ENCODE results near the gene NLK.
"Not testable (repeated sequence)": the region's sequence is repeated elsewhere in the genome, so short reads cannot be mapped to it uniquely, and the experiment has no call there.

The NLK gene

DNA sequence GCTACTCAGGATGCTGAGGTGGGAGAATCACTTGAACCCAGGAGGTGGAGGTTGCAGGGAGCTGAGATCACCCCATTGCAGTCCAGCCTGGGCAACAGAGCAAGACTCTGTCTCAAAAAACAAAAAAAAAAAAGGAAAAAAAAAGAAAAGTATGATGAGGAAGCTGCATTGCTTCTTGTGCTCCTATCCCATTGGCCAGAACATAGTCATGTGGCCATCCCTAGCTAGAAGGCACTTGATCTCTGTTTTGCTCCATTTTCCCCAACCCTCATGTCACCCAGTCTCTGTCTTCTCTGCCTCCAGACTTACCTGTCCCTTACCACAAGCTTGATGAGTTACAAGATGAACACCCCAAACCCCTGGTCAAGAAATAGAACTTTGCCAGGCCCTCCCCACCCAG, 163.8 kb downstream of the NLK start:
- no peak for DNase-seq

DNA sequence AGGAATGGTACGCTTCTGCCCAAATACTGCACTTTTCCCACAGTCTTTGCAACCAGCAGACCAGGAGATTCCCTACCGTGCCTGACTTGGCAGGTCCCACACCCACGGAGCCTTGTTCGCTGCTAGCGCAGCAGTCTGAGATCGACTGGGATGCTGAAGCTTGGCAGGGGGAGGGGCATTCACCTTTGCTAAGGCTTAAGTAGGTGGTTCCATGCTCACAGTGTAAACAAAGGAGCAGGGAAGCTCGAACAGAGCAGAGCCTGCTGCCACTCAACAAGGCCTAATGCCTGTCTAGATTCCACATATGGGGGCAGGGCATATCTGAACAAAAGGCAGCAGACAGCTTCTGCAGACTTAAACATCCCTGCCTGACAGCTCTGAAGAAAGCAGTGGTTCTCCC, 169.3 kb downstream of the NLK start:
- DNase-seq: no peak

DNA sequence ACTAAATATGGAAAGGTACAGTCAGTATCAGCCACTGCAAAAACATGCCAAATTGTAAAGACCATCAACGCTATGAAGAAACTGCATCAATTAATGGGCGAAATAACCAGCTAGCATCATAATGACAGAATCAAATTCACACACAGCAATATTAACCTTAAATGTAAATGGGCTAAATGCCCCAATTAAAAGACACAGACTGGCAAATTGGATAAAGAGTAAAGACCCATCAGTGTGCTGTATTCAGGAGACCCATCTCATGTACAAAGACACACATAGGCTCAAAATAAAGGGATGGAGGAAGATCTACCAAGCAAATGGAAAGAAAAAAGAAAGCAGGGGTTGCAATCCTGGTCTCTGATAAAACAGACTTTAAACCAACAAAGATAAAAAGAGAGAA, 171.1 kb downstream of the NLK start:
- not testable (repeated sequence) for DNase-seq

DNA sequence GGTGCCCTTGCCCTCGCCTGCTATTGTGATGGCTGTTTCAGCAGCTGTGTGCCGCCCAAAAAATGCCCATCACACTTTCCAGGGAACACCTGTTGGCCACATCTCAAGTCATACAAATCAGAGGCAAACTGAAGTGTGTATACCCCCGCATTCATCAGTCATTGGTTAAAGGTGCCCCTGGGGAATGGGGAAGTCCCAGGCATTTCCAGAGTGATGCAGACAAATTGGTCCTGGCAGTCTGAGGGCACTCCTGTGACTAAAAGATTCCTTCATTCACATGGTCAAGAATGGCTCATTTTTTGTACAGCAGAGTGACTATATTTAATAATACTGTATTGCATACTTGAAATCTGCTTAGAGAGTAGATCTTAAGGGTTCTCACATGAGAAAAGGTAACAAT, 173.6 kb downstream of the NLK start:
- no peak for DNase-seq

DNA sequence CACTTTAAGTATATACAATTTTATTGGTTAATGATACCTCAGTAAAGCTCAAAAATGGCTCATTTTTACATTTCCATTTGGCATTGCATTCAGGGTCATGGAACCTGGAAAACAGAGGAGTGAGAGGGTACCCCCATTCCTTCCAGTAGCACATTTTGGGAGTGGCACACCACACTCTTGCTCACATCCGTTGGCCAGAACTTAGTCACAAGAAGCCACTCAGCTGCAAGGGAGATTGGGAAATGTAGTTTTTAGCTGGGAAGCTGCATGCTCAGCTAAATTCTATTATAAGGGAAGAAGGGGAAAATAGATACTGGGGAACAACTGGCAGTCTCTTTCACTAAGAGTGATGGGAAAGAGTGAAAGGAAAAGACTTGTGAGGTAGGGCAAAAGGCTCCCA, 174.1 kb downstream of the NLK start:
- no peak for DNase-seq

DNA sequence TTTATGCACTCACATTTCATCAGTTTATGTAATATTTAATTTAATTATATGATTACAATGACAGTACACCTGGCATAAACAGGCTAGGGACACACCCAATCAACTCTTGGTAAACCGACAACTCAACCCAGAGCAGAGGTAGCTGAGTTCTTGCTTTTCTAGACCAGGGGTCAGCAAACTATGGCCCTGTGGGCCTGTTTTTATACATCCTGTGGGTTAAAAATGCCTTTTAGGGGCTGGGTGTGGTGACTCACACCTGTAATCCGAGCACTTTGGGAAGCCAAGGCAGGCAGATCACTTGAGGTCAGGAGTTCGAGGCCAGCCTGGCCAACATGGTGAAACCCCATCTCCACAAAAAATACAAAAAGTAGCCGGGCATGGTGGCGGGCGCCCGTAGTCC, 177.3 kb downstream of the NLK start:
- no peak for DNase-seq

DNA sequence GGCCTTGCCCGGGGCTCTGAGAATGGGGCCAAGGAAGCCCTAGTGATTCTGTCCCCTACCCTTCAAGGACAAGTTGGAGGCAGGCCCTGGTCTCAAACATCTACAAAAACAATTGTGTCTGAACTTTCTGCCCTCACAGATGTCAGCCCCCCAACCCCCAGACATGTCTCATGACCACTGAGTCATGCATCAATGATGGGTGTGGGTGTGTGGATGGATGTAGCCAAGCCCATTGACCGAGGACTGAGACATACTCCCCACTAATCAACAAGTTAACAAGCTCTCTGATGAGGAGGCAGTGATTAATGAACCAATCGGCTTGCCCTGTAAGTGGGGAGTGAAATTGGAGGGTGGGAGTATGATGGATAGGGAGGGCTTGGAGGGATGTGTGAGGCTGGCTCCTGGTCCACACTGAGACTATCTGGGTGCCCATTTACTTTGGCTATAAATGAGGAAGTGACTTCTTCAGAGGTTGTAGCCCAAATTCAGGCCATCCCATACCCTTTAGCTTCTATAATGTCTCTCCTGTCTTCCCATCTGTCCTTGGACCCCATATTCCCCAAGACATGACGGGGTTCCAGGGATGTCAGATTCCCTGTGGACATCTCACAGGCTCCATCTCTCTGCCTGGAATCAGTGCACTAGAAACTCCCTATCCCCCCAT, 179.4 kb downstream of the NLK start:
- no peak for DNase-seq

DNA sequence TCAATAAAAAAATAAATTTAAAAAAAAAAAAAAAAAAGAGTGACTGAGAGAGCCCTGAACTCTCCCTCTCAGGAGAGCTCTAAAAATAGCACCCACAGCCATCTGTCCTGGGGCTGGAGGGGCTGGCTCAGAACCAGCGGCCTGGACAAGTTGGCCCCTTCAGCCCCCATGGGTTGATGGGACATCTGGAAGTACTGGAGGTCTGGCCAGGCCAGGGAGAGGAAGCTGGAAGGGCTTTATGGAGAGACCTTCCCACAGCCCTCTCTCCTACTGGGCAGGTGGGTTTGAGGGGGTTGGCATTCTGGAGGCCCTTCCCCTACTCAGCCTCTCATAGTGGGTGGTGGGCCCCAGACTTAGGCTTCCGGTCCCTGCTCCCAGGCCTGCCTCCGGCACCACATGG, 182.8 kb downstream of the NLK start:
- DNase-seq: no peak

DNA sequence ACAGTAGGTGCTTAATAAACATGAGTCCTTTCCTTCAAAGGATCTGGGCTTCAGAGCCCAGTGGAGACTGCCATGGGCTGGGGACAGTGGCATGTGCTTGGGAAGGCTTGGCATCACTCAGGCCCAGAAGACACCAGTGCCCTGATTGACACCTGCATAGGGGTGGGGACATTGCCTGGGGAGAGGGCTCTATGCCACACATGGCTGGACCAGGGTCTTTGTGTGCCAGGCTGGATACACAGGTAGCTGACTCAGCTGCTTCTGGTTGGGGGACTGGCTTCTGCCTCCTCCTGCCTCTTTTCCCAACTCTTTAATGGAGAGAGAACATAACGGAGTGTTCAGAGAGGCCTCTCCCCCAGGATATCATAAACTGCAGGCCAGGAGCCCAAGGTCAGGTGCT, 183.4 kb downstream of the NLK start:
- DNase-seq: no peak

DNA sequence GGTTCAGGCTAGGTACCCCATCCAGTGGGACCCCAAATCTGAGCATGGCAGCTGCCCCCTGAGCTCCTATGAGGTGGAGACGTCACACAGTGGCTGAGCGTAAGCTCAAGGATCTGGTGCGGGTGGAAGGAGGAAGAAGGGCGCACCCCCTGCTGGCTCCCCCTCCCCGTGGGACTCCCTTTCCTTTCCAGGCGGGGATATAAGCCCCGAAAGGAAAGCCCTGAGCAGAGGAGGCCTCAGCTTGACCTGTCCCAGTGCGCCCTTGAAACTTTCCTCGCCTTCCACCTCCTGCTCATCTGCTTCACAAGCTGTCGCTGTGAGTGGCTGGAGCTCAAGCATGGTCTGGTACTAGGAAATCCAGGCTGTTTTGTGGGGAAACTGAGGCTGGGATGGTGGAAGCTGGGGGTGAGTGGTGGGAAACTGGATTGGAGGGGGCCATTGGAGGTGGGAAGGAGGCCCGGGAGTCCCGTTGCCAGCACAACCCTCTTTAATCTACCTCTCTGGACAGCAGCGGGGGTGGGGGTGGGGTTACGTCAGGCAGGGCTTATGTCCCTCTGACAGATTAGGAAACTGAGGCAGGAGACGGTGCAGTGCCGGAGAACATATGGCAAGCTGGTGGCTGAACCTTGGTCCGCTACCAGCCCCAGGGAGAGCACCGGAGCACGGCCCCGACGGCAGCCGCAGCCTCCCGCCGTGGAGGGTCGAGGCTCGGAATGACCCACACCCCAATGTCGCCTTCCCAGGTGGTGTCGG, 184.3 kb downstream of the NLK start:
- DNase-seq: no peak

DNA sequence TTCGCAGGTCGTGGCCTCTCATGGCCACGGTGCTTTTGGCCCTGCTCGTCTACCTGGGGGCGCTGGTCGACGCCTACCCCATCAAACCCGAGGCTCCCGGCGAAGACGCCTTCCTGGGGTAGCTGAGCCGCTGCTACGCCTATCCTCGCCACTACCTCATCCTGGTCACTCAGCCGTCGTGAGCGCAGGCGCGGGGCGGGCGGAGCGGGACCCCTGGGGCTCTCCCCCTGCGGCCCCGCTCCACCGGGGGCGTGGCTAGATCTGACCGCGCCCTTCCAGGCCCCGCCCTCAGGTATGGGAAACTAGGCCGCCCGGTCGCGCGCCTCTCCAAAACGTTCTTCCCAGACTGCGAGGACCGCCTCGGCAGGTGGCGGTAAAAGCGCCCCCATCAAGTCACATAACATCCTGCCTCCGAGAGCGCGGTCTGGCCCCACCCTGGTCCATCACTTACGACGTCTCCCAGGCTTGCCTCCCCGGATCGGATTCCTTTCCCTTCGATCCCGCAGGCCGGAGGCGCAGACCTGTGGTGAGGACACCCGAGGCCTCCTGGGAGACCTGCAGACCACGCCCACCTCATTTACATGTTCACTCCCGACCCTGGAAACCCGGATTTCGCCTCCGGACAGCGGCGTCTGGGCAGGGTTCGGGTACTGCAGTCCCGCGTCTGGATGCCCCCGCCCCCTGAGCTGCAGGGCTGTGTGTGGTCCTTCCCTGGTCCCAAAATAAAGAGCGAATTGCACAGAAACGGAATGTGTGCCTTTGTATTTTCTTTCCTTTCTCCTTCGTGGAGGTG, 185.0 kb downstream of the NLK start:
- peak; percentile 84 for DNase-seq

DNA sequence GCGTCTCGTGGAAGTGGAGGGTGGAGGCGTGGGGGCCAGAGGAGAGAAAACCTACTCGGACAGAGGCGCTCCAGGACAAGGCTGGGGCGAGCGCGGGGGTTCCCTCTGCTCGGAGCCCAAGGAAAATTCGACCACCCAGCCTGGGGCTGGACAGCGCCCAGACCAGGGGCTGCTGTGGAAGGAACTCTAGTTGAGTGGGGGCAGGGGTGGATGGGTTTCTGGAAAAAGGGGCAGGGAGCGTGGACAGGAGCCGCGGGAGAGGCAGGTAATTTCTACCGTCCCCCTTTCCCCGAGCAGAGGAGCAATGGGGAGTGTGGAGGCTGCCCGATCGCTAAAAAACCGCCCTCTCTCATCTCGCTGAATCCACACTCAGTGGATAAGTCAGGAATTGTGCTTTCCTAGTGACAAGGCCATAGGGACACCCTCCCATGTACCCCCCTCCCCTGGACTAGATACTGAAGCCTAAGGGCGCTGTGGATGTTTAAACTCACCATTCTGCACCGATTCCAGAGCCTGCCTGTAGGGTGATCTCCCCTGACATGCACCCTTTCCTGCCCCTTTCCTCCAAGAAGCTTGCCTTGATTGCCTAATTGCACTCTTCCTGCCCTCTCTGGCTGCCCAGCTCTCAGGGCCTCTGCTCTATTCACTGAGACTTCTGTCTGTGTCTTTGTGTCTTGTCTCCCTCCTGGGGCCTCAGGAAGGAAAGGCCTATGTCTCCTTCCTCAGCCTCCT, 185.8 kb downstream of the NLK start:
- no peak for DNase-seq

DNA sequence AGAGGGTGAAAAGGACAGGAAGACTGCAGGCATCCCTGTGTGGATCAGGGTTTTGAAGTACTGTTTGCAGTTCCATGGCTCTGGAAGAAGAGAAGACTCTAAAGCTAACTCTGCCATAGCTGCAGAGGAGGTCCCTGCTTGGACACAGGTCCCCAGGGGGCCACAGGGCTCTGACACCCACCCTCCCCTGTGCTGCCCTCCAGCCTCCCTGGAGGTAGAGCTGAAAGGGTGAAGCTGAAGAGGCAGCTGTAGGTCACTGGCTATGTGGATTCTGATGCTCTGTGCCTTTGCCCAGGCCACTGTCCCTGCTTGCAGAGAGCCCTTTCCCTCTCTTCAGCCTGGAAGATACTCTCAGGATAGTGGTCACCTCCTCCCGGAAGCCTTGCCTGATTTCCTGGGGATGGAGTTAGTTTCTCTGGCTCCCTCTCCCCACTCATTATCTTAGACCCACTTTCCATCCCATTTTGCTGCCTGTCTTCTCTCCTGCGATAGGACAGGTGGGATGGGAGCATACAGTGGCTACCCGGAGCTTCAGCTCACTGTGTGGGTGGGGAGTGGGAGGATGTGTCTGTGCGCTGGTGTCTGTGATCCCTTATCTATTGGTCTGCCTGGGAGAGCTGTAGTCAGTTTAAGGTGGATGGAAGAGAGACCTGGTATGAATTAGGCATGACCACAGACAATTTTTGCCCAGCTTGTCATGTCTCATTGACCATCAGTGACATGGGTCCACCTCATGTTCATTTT, 186.7 kb downstream of the NLK start:
- no peak for DNase-seq

DNA sequence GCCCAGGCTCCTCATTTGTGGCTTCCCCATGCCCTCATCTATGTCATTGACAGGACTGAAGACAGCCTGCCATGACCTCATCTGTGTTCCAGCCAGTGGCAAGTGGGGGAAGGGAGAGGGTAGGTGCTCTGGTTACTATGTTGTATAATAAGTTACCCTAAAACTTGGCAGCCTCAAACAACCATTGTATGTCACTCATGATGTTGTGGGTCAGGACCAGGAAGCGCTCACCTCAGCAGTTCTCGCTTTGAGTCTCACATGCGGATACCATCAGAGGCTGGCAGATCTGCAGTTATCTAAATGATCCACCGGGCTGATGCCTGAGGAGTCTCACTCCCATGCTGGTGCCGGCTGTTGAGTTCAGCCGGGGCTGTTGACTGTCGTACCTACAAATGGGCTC, 187.5 kb downstream of the NLK start:
- DNase-seq: no peak

DNA sequence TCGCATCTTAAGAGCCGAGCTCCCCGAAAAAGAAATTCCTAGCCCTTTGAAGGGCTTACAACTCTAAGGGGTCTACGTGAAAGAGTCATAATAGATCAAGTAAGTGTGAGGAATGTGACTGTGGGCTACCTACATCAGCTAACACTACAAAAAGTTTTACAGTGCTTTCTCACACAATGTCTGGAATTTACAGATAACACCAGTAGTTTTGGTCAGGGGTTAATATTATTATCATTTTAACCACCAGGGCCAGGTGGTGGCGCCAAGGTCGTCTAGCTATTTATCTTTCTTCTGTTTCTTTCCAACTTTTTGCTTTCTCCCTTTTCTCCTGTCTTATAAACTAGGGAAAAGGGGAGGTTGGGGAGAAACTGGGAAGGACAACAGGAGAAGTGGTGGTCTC, 188.1 kb downstream of the NLK start:
- DNase-seq: not testable (repeated sequence)

DNA sequence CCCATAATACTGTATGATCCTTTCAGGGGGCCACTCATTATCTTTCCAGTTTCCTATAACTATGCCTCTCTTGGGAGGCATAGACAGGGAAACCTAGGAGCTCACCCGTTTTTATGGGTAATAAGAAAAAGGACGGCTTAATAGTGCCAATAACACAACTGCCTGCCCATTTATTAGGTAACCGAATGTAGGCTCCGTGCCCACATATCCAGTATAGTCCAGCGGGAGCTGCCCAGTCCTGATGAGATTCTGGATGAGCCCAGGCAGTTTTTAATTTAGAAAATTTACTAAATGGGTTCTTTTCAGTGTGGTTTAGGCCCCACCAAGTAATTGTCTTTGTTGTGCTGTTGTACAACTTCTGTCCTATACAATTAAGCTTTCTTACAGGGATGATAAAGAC, 189.1 kb downstream of the NLK start:
- DNase-seq: not testable (repeated sequence)

DNA sequence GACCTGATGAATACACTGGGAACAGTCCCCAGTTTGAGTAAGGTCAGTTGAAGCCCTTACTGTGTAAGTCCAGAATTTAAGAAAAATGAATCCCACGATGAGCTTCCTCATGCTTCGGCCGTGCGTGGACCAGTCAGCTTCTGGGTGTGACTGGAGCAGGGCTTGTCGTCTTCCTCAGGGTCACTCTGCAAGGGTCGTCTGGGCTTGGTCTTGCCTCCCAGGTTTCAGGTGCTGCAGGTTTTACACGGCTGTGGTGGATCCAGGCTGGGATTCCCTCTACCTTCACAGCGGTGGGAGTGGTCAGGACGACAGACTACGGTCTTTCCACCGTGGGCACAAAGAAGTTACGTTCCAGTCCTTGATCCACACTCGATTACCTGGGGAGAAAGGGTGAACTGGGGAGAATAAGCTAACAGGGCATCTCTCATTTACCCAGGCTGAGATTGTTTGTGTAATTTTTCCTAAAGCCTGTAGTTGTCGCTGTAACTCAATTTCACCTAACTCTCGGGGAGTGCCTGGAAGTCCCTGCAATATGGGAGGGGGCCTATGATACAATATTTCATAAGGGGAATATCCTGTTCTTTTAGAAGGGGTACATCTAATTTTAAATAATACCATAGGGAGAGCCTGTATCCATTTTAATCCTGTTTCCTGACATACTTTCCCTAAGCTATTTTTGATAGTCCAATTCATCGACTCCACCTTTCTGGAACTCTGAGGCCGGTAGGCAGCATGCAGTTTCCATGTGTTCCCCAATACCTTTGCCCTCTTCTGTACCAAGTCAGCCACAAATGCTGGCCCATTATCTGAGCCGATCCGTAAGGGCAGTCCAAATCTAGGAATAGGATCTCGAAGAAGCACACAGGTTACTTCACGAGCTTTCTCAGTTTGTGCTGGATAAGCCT, 190.7 kb downstream of the NLK start:
- not testable (repeated sequence) for DNase-seq

DNA sequence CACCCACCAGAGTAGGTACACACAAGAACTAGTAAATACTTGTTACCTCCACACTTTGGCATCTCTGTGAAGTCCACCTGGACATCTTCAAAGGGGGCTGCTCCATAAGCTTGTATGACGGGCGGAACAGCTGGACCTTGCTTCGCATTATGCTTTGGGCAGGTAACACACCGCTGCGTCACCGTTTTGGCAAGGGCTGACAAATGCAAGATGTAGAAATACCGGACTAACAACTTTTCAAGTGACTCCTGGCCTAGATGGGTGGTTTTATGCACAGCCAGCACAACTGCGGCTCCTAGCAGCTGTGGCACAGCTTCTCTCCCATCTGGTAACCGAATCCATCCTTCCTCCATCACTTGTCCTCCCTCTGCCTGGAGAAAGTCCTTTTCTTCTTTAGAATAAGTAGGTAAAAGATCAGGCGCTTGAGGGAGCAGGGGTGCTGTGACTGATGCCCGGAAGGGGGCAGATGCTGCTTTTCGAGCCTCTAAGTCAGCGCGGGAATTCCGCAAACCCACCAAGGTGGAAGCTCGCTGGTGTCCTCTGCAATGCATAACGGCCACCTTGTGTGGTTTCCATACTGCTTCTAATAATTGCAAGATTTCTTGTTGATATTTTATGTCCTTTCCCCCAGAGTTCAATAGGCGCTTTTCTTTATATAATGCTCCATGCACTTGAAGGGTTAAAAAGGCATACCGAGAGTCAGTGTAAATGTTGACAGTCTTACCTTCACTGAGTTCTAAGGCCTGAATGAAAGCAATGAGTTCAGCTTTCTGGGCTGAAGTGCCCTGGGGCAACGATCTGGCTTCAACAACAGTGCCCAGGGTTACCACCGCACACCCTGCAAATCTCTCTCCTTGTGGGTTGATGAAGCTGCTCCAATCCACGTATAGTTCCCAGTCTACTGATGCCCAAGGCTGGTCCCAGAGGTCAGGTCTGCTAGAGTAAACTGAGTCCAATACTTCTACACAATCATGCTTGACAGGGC, 191.7 kb downstream of the NLK start:
- DNase-seq: not testable (repeated sequence)

DNA sequence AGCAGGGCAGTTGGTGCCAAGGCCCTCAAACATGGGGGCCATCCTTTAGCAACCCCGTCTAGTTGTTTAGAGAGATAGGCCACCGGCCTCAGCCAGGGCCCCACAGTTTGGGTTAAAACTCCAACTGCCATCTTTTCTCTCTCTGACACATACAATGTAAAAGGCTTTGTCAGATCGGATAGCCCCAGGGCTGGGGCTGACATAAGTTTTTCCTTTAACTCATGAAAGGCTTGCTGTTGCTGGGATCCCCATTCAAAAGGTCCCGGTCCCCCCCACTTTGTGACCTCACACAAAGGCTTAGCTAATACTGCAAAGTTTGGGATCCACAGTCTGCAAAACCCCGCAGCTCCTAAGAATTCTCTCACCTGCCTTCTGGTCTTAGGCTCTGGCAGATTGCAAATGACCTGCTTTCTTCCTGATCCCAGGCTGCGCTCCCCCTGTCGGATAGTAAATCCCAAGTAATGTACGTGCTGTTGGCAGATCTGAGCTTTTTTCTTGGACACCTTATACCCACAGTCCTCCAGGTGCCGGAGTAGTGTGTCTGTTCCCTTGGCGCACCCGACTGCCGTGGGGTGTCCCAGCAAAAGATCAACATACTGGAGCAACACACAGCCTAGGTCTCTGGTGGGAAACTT, 192.7 kb downstream of the NLK start:
- not testable (repeated sequence) for DNase-seq
